C4-2B (cell line): ENCODE measurements around the gene FHAD1.

ENCODE experiments used
- CTCF ChIP-seq: fragments of 450-650 bp; conservative IDR thresholded peaks from 2 replicates; pipeline ENCODE4 v1.5.1; 2017; ENCODE audit warnings: mild to moderate bottlenecking
- ZFX ChIP-seq: fragments of 450-650 bp; IDR thresholded peaks from 2 replicates; pipeline ENCODE4 v1.6.1; 2017

- TF ChIP-seq CTCF (peak; percentile 74), ZFX (no peak)
Measured at GRCh38 chr1:15272009-15272781, 25.2 kb downstream of the FHAD1 start.
